NCI-H1436 treated with DMSO at 0.1 percent for 48 hours (cell line): ENCODE data around the gene CD99.
"Not testable (repeated sequence)": the region's sequence is repeated elsewhere in the genome, so short reads cannot be mapped to it uniquely, and the experiment has no call there.

Experiments
- DNase-seq: peaks from one replicate; lab custom pipeline; 2025; lab: John Stamatoyannopoulos, UW

The CD99 gene

DNA sequence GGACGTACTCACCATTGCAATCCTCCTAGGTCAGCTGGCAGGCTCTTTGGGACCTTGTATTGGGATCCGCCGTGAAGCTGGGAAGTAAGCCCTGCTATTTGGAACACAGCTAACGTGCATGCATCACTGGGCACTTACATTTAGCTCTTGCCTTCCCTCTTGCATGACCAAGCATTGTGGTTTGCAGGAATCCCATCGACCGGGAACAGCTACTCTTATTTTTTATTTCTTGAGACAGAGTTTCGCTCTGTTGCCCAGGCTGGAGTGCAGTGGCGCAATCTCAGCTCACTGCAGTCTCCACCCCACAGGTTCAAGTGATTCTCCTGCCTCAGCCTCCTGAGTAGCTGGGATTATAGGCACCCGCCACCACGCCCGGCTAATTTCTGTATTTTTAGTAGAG, 36.2 kb downstream of the CD99 start:
- DNase-seq, result not testable (repeated sequence)

DNA sequence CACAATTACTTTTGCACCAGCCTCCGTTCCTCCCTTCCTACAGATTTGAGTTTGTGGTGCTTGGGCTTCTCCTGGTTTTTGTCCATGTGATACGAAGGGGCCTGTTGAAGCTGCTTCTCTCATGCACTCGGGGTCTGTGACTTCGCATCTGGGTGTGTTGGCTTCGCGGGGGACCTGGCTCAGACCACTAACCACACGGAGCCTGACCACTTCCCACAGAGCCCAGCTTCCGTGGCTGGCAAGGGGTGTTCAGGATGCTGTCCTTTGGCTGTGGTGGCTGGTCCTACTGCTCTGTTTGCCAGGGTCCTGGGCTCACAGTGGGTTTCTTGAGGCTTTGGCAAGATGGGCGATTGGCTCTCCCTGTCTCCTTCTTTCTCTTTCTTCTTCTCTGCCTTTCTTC, 41.0 kb downstream of the CD99 start:
- DNase-seq, result no peak

GRCh38 chrX:2732649-2733048, 41.6 kb downstream of the CD99 start:
- no peak for DNase-seq

GRCh38 chrX:2733286-2733685, 42.2 kb downstream of the CD99 start:
- DNase-seq, result no peak

DNA sequence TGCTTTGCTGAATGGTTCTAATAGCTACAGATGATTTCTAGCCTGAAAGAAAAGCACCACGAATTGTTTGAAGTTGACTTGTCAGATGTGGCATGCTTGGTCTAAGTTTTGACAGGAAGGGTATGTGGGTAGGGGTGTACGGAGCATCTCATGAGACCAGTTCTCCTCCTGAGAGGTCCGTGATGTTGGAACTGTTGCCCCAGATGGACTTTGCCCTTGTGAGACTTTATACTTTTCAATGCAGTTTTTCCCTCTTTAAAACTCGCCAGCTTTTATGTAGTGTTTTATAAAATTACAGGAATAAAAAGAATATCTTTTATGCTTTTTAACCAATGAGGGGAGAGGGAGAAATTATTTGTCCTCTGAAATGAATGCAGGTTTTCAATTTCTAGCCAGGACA, 44.2 kb downstream of the CD99 start:
- DNase-seq, result no peak

DNA sequence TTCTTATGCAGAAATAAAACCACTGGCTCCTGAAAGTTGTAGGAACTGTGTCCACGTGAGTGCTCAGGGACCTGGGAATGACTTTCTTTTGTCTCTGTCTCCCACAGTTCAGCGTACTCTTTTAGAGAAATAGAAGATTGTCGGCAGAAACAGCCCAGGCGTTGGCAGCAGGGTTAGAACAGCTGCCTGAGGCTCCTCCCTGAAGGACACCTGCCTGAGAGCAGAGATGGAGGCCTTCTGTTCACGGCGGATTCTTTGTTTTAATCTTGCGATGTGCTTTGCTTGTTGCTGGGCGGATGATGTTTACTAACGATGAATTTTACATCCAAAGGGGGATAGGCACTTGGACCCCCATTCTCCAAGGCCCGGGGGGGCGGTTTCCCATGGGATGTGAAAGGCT, 49.6 kb downstream of the CD99 start:
- DNase-seq, result no peak

- no peak for DNase-seq
These were observed 50.3 kb downstream of the CD99 start for GRCh38 chrX:2741386-2741785.

DNA sequence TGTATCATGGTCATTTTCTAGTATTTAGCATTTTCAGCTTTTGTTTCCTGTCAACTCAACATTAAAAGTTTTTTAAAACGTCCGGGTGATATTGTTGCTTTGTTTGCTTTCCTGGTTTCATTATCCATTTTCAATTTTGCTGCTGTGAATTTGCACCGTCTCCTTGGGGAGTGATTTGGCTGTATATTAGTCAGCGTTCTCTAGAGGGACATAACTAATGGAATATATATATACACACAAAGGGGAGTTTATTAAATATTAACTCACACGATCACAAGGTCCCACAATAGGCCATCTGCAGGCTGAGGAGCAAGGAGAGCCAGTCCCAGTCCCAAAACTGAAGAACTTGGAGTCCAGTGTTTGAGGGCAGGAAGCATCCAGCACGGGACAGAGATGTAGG, 55.2 kb downstream of the CD99 start:
- DNase-seq, result not testable (repeated sequence)

GRCh38 chrX:2748171-2748814, 57.2 kb downstream of the CD99 start:
- DNase-seq, result no peak

DNA sequence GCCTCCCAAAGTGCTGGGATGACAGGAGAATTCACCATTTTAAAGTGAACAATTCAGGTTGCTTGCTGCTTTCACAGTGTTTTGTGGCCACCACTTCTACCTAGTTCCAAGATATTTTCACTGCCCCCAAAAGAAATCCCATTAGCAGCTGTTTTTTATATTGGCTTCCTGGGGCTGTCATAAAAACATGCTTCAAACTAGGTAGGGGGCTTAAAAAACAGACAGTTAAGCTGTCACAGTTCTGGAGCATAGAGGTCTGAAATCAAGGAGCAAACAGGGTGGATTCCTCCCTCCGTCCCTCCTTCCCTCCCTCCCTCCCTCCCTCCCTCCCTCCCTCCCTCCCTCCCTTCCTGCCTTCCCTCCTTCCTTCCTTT, 57.7 kb downstream of the CD99 start:
- DNase-seq, result no peak

GRCh38 chrX:2751291-2751690, 60.2 kb downstream of the CD99 start:
- DNase-seq, result no peak

DNA sequence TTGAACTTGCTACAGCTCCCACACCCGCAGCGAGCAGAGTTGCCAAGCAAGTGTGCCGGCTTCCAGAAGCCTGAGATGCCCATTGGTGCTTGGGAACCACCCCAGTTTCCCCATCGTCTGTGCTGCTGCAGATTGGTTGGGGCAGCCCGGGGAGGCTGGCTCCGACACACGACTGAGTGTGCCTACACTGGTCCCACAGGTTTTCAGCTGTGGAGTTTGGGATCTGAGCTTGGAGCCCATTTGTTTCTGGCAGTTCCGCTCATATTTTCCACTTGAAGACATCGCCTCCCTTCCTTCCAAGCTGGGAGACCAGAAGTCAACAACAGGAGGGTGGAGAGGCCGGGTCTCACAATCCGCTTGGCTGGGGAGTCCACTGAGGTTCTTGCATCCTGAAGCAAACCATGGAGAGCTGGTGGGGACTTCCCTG, 60.8 kb downstream of the CD99 start, which contains the start of gene XG:
XG (plus strand) TSS at position 167 of the 427 bp plus-strand sequence; CDS start at position 402, 235 bp downstream.
- DNase-seq, result not testable (repeated sequence)

DNA sequence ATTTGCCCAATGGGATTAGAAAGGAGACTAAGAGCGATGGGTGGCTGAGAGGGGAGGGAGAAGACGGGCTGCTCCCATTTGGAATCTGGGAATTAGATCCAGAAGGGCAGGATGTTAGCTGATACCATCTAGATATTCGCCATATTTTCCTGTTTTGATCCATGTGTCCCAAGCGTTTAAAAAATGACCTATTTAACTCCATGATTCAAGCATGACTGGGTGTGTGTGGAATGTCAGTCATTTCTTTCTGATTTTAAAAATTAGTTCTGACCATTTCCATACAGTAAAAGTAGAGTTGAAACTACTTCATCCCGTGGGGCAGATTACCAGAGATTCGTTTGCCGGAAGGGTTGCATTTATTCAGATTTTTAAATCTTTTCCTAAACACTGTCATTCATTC, 61.3 kb downstream of the CD99 start:
- not testable (repeated sequence) for DNase-seq

- not testable (repeated sequence) for DNase-seq
These were observed 64.1 kb downstream of the CD99 start for GRCh38 chrX:2755163-2755715.

DNA sequence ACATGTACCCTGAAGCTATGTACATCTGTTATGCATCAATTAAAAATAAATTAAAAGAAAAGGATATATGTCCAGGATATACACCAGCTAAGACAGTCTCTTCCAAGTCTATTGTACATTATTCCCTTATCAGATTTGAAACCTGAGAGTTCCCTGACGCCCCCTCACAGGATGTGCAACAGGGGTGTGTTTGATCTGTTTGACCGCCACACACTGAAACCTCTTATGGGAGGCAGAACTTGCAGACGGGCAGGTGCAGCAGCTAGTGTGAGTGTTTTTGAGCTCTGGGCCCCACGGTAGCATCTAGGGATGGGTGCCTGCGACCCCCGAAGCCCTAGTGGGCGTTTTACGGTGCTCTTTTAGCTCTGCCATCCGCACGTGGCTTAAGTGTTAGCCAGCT, 65.5 kb downstream of the CD99 start:
- no peak for DNase-seq

DNA sequence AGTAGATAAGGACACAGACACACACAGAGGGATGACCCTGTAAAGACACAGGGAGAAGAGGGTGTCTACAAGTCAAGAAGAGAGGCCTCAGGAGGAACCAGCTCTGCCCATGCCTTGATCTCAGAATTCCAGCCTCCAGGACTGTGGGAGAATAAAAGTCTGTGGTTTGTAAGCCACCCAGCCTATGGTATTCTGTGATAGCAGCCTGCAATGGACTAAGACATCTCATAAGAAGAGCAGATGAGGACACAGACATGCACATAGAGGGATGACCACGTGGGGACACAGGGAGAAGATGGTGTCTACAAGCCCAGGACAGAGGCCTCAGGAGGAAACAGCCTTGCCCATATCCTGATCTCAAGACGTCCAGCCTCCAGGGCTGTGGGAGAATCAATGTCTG, 70.2 kb downstream of the CD99 start:
- DNase-seq, result no peak

DNA sequence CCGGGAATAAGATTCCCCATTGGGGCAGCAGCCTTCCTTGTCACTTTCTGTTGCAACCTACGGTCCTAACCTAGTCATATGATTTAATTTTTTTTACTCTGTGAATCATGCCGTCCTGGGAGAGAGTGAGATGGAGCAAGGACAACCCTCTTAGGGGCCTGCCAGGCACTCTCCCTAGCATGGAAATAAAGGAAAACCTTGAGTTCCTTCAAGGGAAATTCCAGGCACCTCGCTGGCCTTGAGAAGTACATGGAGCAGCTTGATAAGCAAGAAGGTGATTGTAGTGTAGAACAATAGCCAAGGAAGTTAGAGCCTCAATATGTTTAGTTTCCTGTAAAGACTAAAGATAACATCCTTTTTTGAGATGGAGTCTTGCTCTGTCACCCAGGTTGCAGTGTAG, 71.6 kb downstream of the CD99 start:
- DNase-seq, result not testable (repeated sequence)

DNA sequence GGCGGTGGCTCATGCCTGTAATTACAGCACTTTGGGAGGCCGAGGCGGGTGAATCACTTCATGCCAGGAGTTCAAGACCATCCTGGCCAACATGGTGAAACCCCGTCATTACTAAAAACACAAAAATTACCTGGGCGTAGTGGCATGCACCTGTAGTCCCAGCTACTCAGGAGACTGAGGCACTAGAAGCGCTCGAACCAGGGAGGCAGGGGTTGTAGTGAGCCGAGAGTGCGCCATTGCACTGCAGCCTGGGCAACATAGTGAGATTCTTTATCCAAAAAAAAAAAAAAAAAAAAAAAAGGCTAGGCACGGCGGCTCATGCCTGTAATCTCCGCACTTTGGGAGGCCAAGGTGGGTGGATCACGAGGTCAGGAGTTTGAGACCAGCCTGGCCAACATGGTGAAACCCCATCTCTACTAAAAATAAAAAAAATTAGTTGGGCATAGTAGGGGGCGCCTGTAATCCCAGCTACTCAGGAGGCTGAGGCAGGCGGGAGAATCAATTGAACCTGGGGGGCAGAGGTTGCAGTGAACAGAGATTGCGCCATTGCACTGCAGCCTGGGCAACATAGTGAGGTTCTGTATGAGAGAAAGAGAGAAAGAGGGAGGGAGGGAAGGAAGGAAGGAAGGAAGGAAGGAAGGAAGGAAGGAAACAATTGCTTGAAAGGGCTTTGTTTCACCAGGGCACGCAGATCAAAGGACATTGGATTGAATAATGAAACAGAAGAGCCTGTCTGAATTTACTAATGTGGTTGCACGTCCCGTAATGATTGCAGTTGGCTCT, 73.9 kb downstream of the CD99 start:
- not testable (repeated sequence) for DNase-seq

GRCh38 chrX:2765549-2765830, 74.4 kb downstream of the CD99 start:
- DNase-seq, result no peak

DNA sequence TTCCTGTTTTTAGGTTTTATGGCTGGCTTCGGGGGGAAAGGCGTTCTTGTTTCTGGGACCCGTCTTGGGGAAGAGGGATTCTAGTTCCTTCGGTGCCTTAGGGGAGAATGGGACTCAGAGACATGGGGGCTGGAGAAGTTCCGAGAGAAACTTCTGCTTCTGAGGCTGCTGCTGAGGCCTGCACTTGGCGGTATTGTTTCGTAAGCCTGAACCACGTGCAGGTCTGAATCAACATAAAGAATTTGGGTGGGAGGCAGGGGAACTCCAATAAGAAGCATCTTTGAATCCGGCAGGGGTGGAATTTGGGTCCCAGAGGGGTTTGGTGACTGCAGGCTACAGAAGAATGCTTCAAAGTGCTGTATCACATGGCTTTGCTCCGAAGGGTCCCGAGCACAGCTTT, 75.8 kb downstream of the CD99 start:
- DNase-seq, result no peak

DNA sequence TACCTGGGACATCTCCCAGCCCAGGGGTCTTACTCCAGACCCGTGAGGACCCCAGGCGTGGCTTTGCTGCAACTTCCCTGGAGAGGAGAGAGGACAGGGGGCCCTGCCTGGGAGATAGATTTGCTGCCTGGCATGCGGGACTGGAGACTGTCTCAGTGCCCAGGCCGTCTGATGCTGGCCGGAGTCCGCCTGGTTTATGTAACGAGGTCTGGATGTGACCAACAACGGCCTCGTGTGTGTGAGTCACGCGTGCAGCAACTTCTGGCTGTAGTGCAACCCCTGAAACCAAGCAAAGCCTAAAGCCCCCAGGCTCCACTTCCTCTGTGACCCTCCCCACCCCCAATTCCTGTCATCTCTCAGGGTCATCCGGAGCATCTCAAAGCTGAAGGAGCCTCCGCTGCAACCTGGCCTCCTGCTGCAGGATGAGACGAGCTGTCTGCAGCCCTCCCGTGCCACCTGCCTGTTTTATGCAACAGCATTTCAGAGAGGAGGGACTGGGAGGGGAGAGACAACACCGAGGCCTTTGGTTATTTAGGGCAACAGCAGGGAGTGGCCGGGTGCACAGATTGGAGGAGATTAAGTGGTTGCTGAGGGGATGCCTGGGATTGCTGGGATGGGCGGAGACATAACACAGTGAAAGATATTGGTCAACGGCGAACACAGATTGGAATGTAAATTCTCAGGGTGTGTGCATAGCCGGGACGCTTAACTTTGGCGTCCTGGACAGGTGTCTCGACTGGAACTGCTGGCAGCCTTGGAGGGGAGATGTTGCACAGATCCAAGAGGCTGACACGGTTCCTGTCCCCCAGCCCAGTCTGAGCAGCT, 76.7 kb downstream of the CD99 start:
- DNase-seq, result no peak

GRCh38 chrX:2769615-2770014, 78.5 kb downstream of the CD99 start:
- no peak for DNase-seq
